Peyer's patch (tissue), 4 donors: ENCODE measurements around the gene ARV1.

Experiments
- CTCF ChIP-seq, 6 experiments: fragments of 450-650 bp in 4 of 6; fragments of 200-600 bp in 2 of 6; sonication (generic) in 1 of 6; IDR thresholded peaks; one replicate each; pipeline ENCODE4 v1.5.1; 2017 to 2019; ENCODE audit warnings: antibody characterized with exemption in 6 of 6, mild to moderate bottlenecking in 3 of 6, moderate library complexity in 1 of 6
- POLR2A ChIP-seq, 2 donors: fragments of 450-650 bp; IDR thresholded peaks; one replicate each; pipeline ENCODE4 v1.5.1; 2017; ENCODE audit warnings: antibody characterized with exemption in 2 of 2, mild to moderate bottlenecking in 2 of 2, moderate library complexity in 2 of 2

- no peak for TF ChIP-seq CTCF (IDR thresholded peaks at IDR 0.05)
- TF ChIP-seq POLR2A (IDR thresholded peaks at IDR 0.05): no peak
Measured at GRCh38 chr1:231000201-231000600, 21.3 kb downstream of the ARV1 start.
